ENCODE data around the gene TRERF1. TPM values are rescaled to one million over a fixed set of nuclear protein-coding genes. Genes with fewer than 3 reads are reported as not detected.
"Not testable (repeated sequence)": the region's sequence is repeated elsewhere in the genome, so short reads cannot be mapped to it uniquely, and the experiment has no call there.

TRERF1 gene
- total RNA-seq, 1 donor from 2014 or later: 8.3 TPM

GRCh38 chr6:42468273-42468672 lies 16.5 kb upstream of the TRERF1 start:
- H3K9ac ChIP-seq: no peak overlapping the region
- H3K27ac Mint-ChIP-seq: no peak overlapping the region
- H3K79me2 ChIP-seq (ENCODE audit: low read depth): no peaks in the 10 kb centered on the region
- no peaks in the 10 kb centered on the region for H4K20me1 ChIP-seq (ENCODE audit: low read depth)
- no peaks in the 10 kb centered on the region for H3K27me3 ChIP-seq
- no peak overlapping the region for H2AFZ ChIP-seq (replicated peaks)
- H3K4me3 Mint-ChIP-seq: no peak overlapping the region
- peaks cover 5% of the 10 kb centered on the region for H3K27me3 Mint-ChIP-seq (ENCODE audit: insufficient read depth, low read depth)
- no peaks in the 10 kb centered on the region for H3K36me3 Mint-ChIP-seq
- no peak for TF ChIP-seq CTCF (IDR thresholded peaks at IDR 0.05)
- TF ChIP-seq EZH2 (IDR thresholded peaks at IDR 0.05): no peak
- TF ChIP-seq EZH2phosphoT487 (IDR thresholded peaks at IDR 0.05): no peak
- H3K9me3 ChIP-seq (ENCODE audit: low read depth): no peaks in the 10 kb centered on the region
- DNase-seq (ENCODE audit: low spot score): no peak
- H3K4me2 ChIP-seq: no peak overlapping the region
- H3K9me3 Mint-ChIP-seq: peaks cover 21% of the 10 kb centered on the region
- H3K4me1 Mint-ChIP-seq: no peaks in the 10 kb centered on the region
- H3K4me1 ChIP-seq: no peaks in the 10 kb centered on the region
- H3F3A ChIP-seq (ENCODE audit: low read depth): no peaks in the 10 kb centered on the region
- no peaks in the 10 kb centered on the region for H3K36me3 ChIP-seq
- H3K27ac ChIP-seq: no peak overlapping the region
- H3K4me3 ChIP-seq: no peak overlapping the region

GRCh38 chr6:42467651-42468050 lies 15.9 kb upstream of the TRERF1 start:
- no peaks in the 10 kb centered on the region for H3K27me3 ChIP-seq
- H3F3A ChIP-seq (ENCODE audit: low read depth): no peaks in the 10 kb centered on the region
- no peaks in the 10 kb centered on the region for H3K4me1 ChIP-seq
- no peak overlapping the region for H3K9ac ChIP-seq
- H3K4me2 ChIP-seq: no peak overlapping the region
- no peaks in the 10 kb centered on the region for H4K20me1 ChIP-seq (ENCODE audit: low read depth)
- no peaks in the 10 kb centered on the region for H3K9me3 ChIP-seq (ENCODE audit: low read depth)
- H3K4me3 ChIP-seq: no peak overlapping the region
- H3K36me3 ChIP-seq: no peaks in the 10 kb centered on the region
- Mint-ChIP-seq H3K4me3 (no peak overlapping the region), H3K27me3 (ENCODE audit: insufficient read depth, low read depth) (peaks cover 4% of the 10 kb centered on the region), H3K36me3 (no peaks in the 10 kb centered on the region), H3K9me3 (peaks cover 21% of the 10 kb centered on the region), H3K27ac (no peak overlapping the region), H3K4me1 (no peaks in the 10 kb centered on the region)
- no peak overlapping the region for H3K27ac ChIP-seq
- DNase-seq (ENCODE audit: low spot score): no peak
- H2AFZ ChIP-seq (replicated peaks): no peak overlapping the region
- TF ChIP-seq EZH2 (IDR thresholded peaks at IDR 0.05) (no peak), CTCF (IDR thresholded peaks at IDR 0.05) (no peak), EZH2phosphoT487 (IDR thresholded peaks at IDR 0.05) (no peak)
- no peaks in the 10 kb centered on the region for H3K79me2 ChIP-seq (ENCODE audit: low read depth)

GRCh38 chr6:42466470-42466869 lies 14.7 kb upstream of the TRERF1 start:
- H3K9ac ChIP-seq; DNase-seq (ENCODE audit: low spot score); H3K27ac Mint-ChIP-seq; H3F3A ChIP-seq (ENCODE audit: low read depth); H2AFZ ChIP-seq (replicated peaks); H3K79me2 ChIP-seq (ENCODE audit: low read depth); H3K4me2 ChIP-seq; H3K4me3 Mint-ChIP-seq; H3K36me3 Mint-ChIP-seq; H3K4me1 ChIP-seq; H3K36me3 ChIP-seq; H3K9me3 ChIP-seq (ENCODE audit: low read depth); H3K27ac ChIP-seq; H3K4me1 Mint-ChIP-seq; H3K27me3 ChIP-seq; H3K27me3 Mint-ChIP-seq (ENCODE audit: insufficient read depth, low read depth); H4K20me1 ChIP-seq (ENCODE audit: low read depth); H3K4me3 ChIP-seq: not testable (repeated sequence)
- peaks cover 21% of the 10 kb centered on the region for H3K9me3 Mint-ChIP-seq

GRCh38 chr6:42462474-42462972 lies 10.8 kb upstream of the TRERF1 start:
- Mint-ChIP-seq H3K4me1 (no peaks in the 10 kb centered on the region), H3K27me3 (ENCODE audit: insufficient read depth, low read depth) (no peaks in the 10 kb centered on the region), H3K4me3 (no peak overlapping the region), H3K27ac (no peak overlapping the region), H3K36me3 (no peaks in the 10 kb centered on the region), H3K9me3 (peaks cover 7% of the 10 kb centered on the region)
- no peaks in the 10 kb centered on the region for H3F3A ChIP-seq (ENCODE audit: low read depth)
- H3K9ac ChIP-seq: no peak overlapping the region
- no peak for TF ChIP-seq EZH2phosphoT487 (IDR thresholded peaks at IDR 0.05)
- no peak for TF ChIP-seq CTCF (IDR thresholded peaks at IDR 0.05)
- TF ChIP-seq EZH2 (IDR thresholded peaks at IDR 0.05): no peak
- no peaks in the 10 kb centered on the region for H3K36me3 ChIP-seq
- no peak for DNase-seq (ENCODE audit: low spot score)
- H4K20me1 ChIP-seq (ENCODE audit: low read depth): no peaks in the 10 kb centered on the region
- no peak overlapping the region for H3K4me3 ChIP-seq
- H3K4me1 ChIP-seq: no peaks in the 10 kb centered on the region
- H3K27me3 ChIP-seq: no peaks in the 10 kb centered on the region
- H3K27ac ChIP-seq: no peak overlapping the region
- H3K4me2 ChIP-seq: no peak overlapping the region
- H3K9me3 ChIP-seq (ENCODE audit: low read depth): no peaks in the 10 kb centered on the region
- H2AFZ ChIP-seq (replicated peaks): no peak overlapping the region
- H3K79me2 ChIP-seq (ENCODE audit: low read depth): no peaks in the 10 kb centered on the region
